CD4-positive, alpha-beta T cell treated with Interleukin-21 for 1 hour (primary cell): ENCODE measurements around the gene DBP.
"Not testable (repeated sequence)": the region's sequence is repeated elsewhere in the genome, so short reads cannot be mapped to it uniquely, and the experiment has no call there.

Experiments used
- DNase-seq: peaks from one replicate; pipeline ENCODE4 v3.0.0-alpha.2; 2020

The DBP gene

GRCh38 chr19:48665786-48666185 lies 28.6 kb upstream of the DBP start:
- DNase-seq = no peak

- no peak for DNase-seq
Measured at GRCh38 chr19:48664476-48664875, 27.3 kb upstream of the DBP start.

GRCh38 chr19:48663667-48664066 lies 26.5 kb upstream of the DBP start:
- no peak for DNase-seq

GRCh38 chr19:48661711-48662090 lies 24.5 kb upstream of the DBP start:
- no peak for DNase-seq

DNA sequence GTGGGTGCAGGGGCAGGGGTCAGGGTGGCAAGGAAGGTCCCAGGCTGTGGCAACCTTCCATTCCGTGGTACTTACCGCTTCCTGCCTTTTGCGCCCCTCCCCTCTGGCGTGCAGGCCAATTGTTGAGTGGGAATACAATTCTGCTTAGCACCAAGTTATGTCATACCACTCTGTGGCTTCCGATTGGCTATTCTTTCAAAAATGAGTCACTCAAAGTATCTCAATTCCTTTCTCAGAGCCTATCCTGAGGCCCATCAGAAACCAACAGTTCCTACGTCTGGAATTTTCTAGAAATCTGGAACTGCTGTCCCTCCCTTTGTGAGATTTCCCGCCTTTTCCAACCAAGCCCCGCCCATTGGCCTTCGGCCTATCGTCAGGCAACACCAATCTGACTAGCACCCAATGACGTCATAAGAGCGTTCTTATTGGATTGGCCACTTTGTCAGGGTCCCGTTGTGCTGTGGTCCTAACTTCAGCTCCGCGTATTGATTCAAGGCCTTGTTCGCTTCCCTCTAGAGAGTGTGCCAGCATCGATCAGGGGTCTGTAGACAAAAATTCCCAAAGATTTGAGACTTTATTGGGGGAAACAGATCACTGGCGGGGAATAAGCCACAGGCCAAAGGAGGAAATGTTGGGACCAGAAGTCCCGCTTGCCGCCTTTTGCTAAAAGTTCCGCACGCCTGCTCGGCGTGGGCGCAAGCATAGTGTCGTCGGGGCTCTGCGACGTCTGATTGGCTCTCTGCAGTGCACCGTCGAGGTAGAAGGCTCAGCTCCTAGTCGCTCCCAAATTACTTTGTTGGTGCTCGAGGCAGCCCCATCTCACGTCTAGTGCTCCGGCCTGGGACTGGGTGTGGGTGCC lies 23.9 kb upstream of the DBP start:
- peak; percentile 91 for DNase-seq

DNA sequence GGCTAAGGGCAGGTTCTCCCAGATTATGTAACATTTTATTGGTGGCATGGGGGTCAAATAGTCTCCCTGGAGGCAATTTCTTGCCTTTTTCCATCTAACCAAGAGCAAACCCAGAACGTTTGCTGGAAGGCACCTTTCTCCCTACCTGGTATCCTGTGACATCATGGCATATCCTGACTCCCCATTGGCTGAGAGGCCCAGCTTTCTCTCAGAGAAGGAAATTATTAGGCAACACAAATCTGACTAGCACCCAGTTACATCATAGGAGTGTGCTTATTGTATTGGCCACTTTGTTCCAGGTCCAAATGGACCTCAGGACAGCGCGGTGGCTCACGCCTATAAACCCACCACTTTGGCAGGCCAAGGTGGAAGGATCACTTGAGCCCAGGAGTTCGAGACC lies 22.6 kb upstream of the DBP start:
- DNase-seq = no peak

DNA sequence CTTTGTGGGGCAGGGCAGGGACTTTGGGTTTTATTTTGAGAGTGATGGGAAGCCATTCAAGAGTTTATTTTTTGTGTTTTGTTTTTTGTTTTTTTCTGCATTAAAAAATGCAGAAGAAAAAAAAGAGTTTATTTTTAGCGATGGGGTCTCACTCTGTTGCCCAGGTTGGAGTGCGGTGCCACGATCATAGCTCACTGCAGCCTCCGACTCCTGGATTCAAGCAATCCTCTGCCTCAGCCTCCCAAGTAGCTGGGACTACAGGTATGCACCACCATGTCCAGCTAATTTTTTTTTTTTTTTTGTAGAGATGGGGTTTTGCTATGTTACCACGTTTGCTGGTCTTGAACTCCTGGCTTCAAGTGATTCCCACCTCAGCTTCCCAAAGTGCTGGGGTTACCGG lies 21.3 kb upstream of the DBP start:
- no peak for DNase-seq

DNA sequence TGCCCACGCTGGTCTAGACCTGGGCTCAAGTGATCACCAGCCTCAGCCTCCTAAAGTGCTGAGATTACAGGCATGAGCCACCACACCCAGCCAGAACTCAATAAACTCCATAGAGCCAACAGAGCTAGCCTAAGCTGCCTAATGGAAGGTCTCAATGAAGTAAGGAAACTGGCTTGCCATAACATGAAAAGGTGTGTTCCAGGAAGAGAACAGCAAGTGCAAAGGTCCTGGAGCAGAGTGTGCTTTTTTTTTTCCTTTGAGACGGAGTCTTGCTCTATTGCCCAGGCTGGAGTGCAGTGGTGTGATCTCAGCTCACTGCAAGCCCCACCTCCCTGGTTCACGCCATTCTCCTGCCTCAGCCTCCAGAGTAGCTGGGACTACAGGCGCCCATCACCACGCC lies 20.6 kb upstream of the DBP start:
- not testable (repeated sequence) for DNase-seq

- DNase-seq = no peak
Measured at GRCh38 chr19:48656840-48657474, 19.8 kb upstream of the DBP start.

DNA sequence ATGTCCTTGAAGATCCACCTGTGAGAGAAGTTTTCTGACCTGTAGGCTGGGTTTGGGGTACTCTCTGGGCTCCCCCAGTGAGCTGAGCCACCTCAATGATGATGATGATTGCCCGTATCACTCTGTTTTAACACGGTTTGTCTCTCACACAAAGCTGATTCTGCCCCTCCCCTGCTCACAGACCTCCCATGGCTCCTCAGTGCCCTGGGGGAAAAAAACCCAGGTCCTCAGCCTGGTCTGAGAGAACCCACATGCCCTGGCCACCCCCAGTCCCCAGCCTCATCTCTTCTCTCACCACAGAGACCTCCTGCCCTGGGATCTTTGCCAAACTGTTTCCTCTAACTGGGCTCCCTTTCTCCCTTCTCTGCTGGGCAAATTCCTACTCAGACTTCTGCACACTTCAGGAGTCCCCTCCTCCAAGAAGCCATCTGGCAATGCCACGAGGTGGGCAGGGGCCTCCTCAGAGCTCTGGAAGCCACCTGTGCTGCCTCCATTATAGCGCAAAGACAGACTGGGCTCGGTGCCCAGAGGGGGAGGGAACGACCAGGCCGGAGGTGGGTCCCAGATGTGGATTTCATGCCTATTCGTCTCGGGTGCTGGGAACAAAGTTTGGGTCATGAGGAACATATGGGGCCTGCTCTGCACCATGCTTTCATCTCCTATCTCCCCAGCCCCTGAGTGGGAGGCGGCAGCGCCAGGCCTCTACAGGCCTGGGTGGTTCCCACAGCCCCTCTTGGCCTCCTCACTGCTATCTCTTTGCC lies 17.3 kb upstream of the DBP start:
- DNase-seq = no peak

DNA sequence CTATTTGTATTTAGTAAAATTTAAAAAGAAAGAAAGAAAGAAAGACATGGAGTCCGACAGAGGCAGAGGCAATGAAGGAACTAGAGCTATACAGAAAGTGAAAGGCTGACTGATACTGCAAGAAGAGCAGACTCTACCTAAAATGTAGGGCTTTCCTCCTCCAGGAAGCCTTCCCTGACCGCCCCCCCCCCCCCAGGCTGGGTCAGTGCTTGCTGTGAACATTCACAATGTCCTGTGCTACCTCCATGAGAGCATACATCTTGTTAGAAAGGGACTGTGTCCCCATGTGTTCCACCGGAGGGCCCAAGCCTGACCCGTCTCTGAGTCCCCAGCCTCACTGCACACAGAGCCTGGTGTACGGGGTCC lies 14.5 kb upstream of the DBP start:
- no peak for DNase-seq

DNA sequence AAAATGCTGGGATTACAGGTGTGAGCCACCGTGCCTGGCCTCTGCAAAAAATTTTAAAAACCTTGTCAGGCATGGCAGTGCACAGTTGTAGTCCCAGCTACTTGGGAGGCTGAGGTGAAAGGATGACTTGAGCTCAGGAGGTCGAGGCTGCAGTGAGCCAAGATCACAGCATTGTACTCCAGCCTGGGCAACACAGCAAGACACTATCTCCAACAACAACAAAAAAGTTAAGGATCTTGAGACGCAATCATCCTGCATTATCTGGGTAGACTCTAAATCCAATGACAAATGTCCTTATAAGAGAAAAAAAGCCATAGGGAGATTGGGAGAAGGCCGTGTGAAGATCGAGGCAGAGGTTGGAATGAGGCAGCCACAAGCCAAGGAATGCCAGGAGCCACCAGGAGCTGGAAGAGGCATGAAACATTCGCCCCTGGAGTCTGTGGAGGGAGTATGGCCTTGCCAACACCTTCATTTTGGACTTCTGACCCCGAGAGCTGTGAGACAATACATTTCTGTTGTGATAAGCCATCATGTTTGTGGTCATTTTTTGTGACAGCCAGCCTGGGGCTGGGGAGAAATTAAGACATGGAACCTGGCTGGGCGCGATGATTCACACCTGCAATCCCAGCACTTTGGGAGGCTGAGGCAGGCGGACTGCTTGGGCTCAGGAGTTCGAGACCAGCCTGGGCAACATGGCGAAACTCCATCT lies 13.9 kb upstream of the DBP start:
- DNase-seq = no peak

DNA sequence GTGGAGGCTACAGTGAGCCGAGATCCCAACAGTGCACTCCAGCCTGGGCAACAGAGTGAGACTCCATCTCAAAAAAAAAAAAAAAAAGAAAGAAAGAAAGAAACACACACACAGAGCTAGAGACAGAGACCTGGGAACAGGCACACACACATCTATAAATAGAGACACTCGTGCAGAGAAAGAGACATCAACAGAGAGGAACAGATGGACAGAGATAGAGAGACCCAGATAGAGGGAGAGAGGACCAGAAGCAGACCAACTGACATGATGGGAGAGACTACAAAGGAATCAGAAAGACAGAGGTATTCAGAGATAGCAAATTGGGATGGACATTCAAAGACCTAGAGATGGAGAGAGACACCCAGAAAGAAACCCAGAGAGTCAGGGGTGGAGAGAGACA lies 11.0 kb upstream of the DBP start:
- DNase-seq = no peak

- DNase-seq = no peak
Measured at GRCh38 chr19:48646722-48647216, 9.6 kb upstream of the DBP start.

- DNase-seq = peak; percentile 95
Measured at GRCh38 chr19:48646001-48646721, 9.0 kb upstream of the DBP start, which contains the start of gene CA11. Gene CA11 (minus strand): TSS chr19:48646187. CDS start chr19:48645632, 555 bp downstream.

DNA sequence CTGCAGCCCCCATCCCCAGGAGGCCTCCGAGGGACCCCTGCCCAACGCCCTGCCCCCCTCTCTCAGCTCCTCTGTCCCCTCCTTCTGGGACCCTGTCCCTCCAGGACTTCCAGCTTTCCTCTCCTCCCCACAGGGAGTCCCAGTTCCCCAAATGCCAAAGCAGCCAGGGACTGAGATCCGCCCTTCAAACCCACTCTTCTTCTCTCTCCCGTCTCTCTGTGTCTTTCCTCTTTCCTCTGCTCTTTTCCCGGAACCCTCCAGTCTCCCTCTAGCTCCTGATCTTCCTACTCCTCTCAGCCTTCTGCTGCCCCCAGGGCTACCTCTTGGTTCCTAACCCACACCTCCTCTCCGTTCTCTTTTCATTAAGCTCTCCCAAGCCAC lies 8.4 kb upstream of the DBP start:
- DNase-seq = no peak

DNA sequence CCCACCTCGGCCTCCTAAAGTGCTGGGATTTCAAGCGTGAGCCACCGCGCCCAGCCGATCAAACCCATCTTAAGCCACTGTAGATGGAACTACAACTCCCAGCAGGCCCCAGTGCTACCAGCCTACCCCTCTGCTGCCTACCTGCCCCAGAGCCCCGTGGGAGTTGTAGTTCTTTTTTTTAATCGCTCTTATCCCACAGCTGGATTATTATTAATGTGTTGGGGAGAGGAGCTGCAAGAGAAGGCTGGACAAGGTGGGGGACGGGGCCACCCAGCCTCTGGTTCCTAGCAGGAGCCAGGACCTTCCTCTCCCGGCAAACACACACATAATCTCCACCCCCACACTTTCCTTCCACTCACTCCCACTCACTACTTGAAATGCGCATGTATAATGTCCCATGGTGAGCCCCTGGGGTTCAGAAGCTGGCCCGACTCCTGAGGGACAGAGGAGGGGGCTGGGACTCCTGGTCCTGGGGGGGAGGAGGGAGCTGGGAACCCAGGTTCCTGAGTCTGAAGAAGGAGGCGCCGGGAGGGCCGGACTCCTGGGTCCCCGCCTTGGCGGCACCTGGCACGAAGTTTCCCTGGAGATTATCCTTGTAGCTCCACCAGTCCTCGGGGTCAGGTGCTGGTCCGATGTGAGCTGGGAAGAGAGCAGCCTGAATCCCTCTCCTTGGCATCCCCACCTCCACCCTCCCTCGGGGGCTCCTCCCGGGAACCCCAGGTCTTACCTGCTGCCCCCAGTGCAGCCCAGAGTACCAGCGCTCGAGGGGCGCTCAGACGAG lies 7.8 kb upstream of the DBP start:
- peak; percentile 82 for DNase-seq

GRCh38 chr19:48644355-48644754 lies 7.2 kb upstream of the DBP start:
- DNase-seq = no peak

DNA sequence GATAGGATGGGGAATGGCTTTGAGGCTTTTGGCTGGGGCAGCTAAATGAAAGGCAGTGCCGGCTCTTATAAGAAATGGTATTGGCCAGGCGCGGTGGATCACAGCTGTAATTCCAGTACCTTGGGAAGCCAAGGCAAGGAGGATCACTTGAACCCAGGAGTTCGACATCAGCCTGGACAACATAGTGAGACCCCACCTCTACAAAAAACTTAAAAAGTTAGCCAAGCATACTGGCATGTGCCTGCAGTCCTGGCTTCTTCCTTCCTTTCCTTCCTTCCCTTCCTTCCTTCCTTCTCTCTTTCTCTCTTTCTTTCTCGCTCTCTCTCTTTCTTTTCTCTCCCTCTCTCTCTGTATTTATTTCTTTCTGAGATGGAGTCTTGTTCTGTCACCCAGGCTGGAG lies 5.7 kb upstream of the DBP start:
- no peak for DNase-seq

DNA sequence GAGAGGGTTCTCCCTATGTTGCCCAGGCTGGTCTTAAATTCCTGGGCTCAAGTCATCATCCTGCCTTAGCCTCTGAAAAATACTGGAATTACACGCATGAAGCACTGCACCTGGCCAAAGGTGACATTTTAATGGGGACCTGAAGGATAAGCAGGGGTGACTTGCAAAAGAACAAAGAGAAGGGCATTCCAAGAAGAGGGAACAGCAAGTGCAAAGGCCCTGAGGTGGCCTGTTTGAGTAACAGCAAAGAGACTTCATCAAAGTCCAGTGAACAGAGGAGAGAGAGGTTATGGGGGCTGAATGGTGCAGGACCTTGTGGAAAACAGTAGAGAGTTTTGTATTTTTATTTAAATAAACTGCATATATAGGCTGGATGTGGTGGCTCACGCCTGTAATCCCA lies 4.7 kb upstream of the DBP start:
- DNase-seq = no peak
